Neural crest cell (in vitro differentiated cells): ENCODE measurements around the gene TMEM263. TPM values are rescaled to one million over a fixed set of nuclear protein-coding genes. Genes with fewer than 3 reads are reported as not detected.
"Not testable (repeated sequence)": the region's sequence is repeated elsewhere in the genome, so short reads cannot be mapped to it uniquely, and the experiment has no call there.

Source experiments
- DNase-seq: peaks from one replicate; pipeline ENCODE4 v3.0.0; 2021; ENCODE audit warnings: low read depth, mixed read lengths, low spot score
- H3K27ac Mint-ChIP-seq: one replicate; pipeline ENCODE4 v1.8.0; 2021; ENCODE audit warnings: mild to moderate bottlenecking, mixed read lengths; ENCODE audit not compliant: unreplicated experiment
- H3K27me3 Mint-ChIP-seq: 2 replicates; pipeline ENCODE4 v1.8.0; 2021; ENCODE audit warnings: low read depth, mild to moderate bottlenecking, mixed read lengths
- H3K36me3 Mint-ChIP-seq: 2 replicates; pipeline ENCODE4 v1.8.0; 2021; ENCODE audit warnings: low read depth, mild to moderate bottlenecking, mixed read lengths
- H3K4me1 Mint-ChIP-seq: 2 replicates; pipeline ENCODE4 v1.8.0; 2021; ENCODE audit warnings: mixed read lengths
- H3K4me3 Mint-ChIP-seq: one replicate; pipeline ENCODE4 v1.8.0; 2021; ENCODE audit warnings: mild to moderate bottlenecking, mixed read lengths
- H3K9me3 Mint-ChIP-seq: 2 replicates; pipeline ENCODE4 v1.8.0; 2021; ENCODE audit warnings: mixed read lengths
- total RNA-seq: library from RNA; stranded (reverse); gene quantifications from 2 replicates; pipeline ENCODE4 v1.2.1, GENCODE V29; 2021
- TF ChIP-seq, protein P1 (sequence below): fragments of 200-600 bp; sonication (generic); conservative IDR thresholded peaks from 2 replicates; pipeline ENCODE4 v1.5.0; 2021; ENCODE audit warnings: antibody characterized with exemption, mild to moderate bottlenecking

Gene TMEM263
- total RNA-seq, 1 donor from 2014 or later, result 27.9 TPM

DNA sequence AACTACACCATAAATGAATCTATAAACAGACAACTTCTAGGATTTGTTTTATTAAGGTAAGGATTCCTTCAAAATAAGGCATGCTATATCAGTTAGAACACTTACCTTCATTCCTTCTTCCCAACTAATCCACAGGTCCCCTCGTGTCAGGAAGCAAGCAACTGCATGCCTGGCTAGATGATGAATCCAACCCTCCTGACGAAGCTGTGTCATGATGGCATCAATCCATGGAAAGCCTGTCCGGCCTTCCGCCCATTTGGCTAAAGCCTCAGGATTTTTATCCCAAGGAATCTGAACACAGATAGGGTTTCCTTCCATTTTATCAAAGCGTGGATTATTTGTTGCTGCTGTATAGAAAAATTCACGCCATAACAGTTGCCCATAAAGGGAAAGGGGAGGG, 43.7 kb downstream of the TMEM263 start:
- H3K36me3 Mint-ChIP-seq, result peaks cover 22% of the 10 kb centered on the region
- DNase-seq, result no peak
- H3K27ac Mint-ChIP-seq, result no peak overlapping the region
- H3K27me3 Mint-ChIP-seq, result no peaks in the 10 kb centered on the region
- H3K9me3 Mint-ChIP-seq, result peaks cover 2% of the 10 kb centered on the region
- H3K4me1 Mint-ChIP-seq, result no peaks in the 10 kb centered on the region
- TF ChIP-seq, protein P1, sequence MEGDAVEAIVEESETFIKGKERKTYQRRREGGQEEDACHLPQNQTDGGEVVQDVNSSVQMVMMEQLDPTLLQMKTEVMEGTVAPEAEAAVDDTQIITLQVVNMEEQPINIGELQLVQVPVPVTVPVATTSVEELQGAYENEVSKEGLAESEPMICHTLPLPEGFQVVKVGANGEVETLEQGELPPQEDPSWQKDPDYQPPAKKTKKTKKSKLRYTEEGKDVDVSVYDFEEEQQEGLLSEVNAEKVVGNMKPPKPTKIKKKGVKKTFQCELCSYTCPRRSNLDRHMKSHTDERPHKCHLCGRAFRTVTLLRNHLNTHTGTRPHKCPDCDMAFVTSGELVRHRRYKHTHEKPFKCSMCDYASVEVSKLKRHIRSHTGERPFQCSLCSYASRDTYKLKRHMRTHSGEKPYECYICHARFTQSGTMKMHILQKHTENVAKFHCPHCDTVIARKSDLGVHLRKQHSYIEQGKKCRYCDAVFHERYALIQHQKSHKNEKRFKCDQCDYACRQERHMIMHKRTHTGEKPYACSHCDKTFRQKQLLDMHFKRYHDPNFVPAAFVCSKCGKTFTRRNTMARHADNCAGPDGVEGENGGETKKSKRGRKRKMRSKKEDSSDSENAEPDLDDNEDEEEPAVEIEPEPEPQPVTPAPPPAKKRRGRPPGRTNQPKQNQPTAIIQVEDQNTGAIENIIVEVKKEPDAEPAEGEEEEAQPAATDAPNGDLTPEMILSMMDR, result no peak
- no peak overlapping the region for H3K4me3 Mint-ChIP-seq

DNA sequence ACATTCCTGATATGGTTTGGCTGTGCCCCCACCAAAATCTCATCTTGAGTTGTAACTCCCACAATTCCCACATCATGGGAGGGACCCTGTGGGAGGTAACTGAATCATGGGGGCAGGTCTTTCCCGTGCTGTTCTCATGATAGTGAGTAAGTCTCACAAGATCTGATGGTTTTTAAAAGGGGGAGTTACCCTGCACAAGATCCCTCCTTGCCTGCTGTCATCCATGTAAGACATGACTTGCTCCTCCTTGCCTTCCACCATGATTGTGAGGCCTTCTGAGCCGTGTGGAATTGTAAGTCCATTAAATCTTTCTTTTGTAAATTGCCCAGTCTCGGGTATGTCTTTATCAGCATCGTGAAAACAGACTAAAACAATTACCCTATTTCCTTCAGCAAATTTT, 47.0 kb downstream of the TMEM263 start:
- peaks cover 13% of the 10 kb centered on the region for H3K36me3 Mint-ChIP-seq
- H3K9me3 Mint-ChIP-seq, H3K27ac Mint-ChIP-seq, H3K27me3 Mint-ChIP-seq, H3K4me3 Mint-ChIP-seq, H3K4me1 Mint-ChIP-seq, DNase-seq: not testable (repeated sequence)

DNA sequence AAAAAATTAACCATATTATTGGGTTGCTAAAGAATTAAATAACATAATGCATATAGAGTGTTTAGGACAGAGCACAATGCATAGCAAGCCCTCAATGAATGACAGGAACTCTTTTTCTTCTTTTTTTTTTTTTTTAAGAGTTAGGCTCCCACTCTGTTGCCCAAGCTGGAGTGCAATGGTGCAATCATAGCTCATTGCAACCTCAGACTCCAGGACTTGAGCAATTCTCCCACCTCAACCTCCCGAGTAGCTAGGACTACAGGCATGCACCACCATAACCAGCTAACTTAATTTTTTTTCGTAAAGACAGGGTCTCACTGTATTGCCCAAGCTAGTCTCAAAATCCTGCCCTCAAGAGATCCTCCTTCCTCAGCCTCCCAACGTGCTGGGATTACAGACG, 51.7 kb downstream of the TMEM263 start:
- Mint-ChIP-seq H3K36me3 (peaks cover 10% of the 10 kb centered on the region), H3K4me1 (no peaks in the 10 kb centered on the region), H3K9me3 (peaks cover 2% of the 10 kb centered on the region), H3K27ac (no peak overlapping the region), H3K27me3 (no peaks in the 10 kb centered on the region), H3K4me3 (no peak overlapping the region)
- DNase-seq, result no peak
- TF ChIP-seq, protein P1, result no peak

DNA sequence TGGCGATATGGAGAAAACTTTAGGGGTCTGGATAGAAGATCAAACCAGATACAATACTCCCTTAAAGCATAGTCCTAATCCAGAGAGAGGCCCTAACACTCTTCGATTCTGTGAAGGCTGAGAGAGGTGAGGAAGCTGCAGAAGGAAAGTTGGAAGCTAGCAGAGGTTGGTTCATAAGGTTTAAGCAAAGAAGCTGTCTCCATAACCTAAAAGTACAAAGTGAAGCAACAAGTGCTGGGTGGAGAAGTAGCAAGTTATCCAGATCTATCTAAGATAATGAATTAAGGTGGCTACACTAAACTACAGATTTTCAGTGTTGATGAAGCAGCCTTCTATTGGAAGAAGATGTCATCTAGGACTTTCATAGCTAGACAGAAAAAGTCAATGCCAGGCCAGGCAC, 55.8 kb downstream of the TMEM263 start:
- H3K27ac Mint-ChIP-seq, result no peak overlapping the region
- no peaks in the 10 kb centered on the region for H3K27me3 Mint-ChIP-seq
- no peak for DNase-seq
- peaks cover 6% of the 10 kb centered on the region for H3K36me3 Mint-ChIP-seq
- H3K4me3 Mint-ChIP-seq, result no peak overlapping the region
- H3K9me3 Mint-ChIP-seq, result no peaks in the 10 kb centered on the region
- H3K4me1 Mint-ChIP-seq, result no peaks in the 10 kb centered on the region
- TF ChIP-seq, protein P1, result no peak

DNA sequence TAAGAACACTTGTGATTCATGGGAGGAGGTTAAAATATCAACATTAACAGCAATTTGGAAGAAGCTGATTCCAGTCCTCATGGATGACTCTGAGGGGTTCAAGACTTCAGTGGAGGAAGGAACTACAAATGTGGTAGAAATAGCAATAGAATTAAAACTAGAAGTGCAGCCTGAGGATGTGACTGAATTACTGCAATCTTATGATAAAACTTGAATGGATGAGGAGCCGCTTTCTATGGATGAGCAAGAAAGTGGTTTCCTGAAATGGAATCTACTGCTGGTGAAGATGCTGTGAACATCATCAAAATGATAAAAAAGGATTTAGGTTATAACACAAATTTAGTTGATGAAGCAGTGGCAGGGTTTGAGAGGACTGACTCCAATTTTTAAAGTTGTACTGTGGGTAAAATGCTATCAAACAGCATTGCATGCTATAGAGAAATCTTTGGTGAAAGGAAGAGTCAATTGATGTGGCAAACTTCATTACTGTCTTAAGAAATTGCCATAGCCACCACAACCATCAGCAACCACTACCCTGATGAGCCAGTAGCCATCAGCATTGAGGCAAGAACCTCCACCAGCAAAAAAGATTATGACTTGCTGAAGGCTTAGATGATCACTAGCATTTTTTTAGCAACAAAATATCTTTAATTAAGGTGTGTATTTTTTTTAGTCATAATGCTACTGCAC, 57.2 kb downstream of the TMEM263 start:
- Mint-ChIP-seq H3K36me3 (peaks cover 10% of the 10 kb centered on the region), H3K4me1 (no peaks in the 10 kb centered on the region), H3K27ac (no peak overlapping the region), H3K27me3 (no peaks in the 10 kb centered on the region), H3K4me3 (no peak overlapping the region), H3K9me3 (no peaks in the 10 kb centered on the region)
- no peak for DNase-seq
- TF ChIP-seq, protein P1, result no peak

DNA sequence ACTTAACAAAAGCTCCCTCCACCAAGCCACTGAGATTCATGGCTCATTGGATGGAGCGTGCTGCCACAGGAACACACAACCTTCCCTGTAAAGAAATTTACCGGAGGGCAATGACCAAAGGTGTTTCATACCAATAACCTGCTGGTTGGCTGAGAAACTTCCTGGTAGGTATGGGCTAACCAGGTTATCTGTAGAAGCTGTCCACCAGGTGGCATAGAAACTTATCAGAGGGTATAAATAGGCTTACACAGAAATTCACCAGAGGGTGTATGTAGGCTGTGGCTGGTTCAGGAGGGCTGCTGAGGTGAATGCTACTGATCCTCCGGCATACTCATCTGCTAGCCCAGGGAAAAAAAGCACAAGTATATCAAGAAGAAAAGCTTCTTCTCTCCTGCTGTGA, 58.3 kb downstream of the TMEM263 start:
- H3K27ac Mint-ChIP-seq, result no peak overlapping the region
- H3K4me1 Mint-ChIP-seq, result no peaks in the 10 kb centered on the region
- H3K36me3 Mint-ChIP-seq, result peaks cover 8% of the 10 kb centered on the region
- no peaks in the 10 kb centered on the region for H3K27me3 Mint-ChIP-seq
- H3K9me3 Mint-ChIP-seq, result no peaks in the 10 kb centered on the region
- no peak overlapping the region for H3K4me3 Mint-ChIP-seq
- no peak for DNase-seq
- TF ChIP-seq, protein P1, result no peak
